Stimulated activated CD8-positive, alpha-beta memory T cell treated with anti-CD3 and anti-CD28 coated beads, Interleukin-7, amount 100 ng/mL, for 48 hours (primary cell): ENCODE measurements around the gene ZMYM3.
A peak's percentile ranks its signal among the peaks of the same experiment; 100 is the strongest.

Experiments used
- DNase-seq, 2 donors: peaks; one replicate each; pipeline ENCODE4 v3.0.0-alpha.2; 2020; ENCODE audit warnings: low read depth in 1 of 2; ENCODE audit errors: extremely low read depth in 1 of 2

Gene ZMYM3

GRCh38 chrX:71253253-71254091 is 468 bp downstream of the ZMYM3 start:
- peak; percentile 4 to 15 for DNase-seq

- no peak for DNase-seq
Observed at GRCh38 chrX:71252221-71252620, 1.7 kb downstream of the ZMYM3 start.

GRCh38 chrX:71251466-71251973 is 2.4 kb downstream of the ZMYM3 start:
- peak in 1 of 2 donors; percentile 34 for DNase-seq

- no peak for DNase-seq
Observed at GRCh38 chrX:71250841-71251240, 3.1 kb downstream of the ZMYM3 start.

- no peak for DNase-seq
Observed at GRCh38 chrX:71245159-71245558, 8.8 kb downstream of the ZMYM3 start.

DNA sequence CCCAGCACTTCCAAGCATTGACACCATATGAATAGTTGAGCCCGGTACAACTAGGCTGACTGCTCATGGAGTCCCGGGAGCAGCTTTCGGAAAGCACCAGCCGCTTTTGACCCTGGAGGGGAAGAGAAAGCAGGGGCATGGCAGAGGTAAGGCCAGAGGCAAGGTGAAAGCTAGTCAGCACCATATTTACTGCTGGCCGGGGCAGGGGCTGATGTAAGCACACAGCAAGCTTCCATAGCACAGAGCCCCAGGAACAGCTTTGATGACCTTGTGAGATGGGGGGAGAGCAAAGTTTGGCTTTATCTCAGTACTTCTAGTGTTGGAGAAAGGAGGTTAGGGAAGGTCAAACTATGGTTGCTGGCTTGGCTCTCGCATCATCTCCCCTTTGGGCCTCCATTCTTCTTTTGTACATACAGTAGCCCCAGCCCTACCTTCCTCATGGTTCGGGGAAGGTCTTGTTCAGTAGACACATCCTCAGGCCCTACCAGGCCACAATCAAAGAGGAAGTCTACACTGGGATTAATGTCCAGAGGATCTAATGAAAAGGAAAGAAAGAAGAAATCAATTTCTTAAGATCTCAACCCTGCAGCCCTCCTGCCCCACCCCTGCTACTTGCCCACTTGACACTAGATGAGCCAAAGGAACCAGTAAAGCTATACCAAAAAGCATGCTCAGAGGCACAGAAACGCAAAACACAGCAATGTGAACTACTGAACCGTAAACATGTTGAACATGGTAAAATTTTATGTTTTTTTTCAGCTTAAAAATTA is 9.4 kb downstream of the ZMYM3 start:
- no peak for DNase-seq

- DNase-seq, result no peak
Observed at GRCh38 chrX:71241301-71241700, 12.6 kb downstream of the ZMYM3 start.

DNA sequence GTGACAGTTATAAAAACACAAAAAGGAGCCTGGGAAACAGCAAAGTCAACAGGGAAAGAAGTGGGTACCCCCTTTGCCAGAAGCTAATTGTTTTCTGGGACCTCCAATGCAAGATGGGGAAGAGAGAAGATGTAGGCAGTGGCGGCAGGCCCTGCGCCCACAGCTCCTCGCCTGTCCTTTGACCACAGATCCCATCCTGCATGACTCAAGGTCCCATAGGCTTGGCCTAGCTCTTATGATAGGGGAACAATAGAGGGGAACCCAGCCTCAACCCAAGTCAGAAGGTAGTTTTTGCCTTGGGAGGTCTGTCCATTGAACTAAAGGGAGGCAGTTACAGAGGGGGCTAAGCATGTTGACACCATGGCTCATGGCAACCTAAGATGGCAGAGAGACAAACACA is 14.2 kb downstream of the ZMYM3 start:
- no peak for DNase-seq

GRCh38 chrX:71236836-71237235 is 17.1 kb downstream of the ZMYM3 start:
- DNase-seq, result no peak

DNA sequence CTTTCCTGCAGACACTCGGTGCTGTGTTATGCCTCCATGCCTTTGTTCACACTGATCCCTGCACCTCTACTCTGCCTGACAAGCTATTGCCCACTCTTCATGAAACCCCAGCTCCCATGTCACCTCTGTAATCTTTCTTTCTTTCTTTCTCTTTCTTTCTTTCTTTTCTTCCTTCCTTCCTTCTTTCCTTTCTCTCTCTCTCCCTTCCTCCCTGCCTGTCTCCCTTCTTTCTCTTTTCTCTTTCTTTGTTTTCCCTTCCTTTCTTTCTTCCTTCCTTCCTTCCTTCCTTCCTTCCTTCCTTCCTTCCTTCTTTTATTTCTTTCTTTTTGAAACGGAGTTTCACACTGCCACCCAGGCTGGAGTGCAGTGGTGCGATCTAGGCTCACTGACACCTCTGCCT is 18.5 kb downstream of the ZMYM3 start:
- DNase-seq, result no peak

DNA sequence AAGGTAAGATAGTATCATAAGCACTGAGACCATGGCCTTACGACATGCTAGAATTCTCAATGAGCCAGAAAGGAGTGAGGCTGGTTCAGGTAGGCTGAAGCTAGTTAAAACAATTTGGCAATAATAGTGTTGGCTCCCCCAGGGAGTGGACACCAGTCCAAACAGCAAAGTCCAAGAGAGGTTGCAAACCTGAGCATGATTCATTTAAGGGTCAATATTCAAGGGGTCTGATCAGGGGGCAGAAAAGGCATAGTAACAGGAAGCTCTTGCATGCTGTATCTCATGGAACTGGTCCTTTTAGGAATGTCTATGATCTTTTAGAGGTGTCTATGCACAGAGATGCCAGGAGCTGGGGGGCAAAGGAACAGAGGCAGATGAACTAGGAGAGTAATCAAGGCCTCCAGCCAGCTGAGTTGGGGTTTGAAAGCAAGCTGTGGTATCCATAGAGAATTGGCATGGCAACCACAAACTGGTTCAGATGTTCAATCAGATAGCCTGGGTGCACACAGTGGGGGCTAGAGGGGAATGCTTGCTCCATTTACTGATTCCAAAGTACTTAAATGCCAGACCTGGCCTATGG is 25.8 kb downstream of the ZMYM3 start:
- DNase-seq, result no peak

- no peak for DNase-seq
Observed at GRCh38 chrX:71227370-71228062, 26.4 kb downstream of the ZMYM3 start.

GRCh38 chrX:71225676-71226075 is 28.3 kb downstream of the ZMYM3 start:
- no peak for DNase-seq

DNA sequence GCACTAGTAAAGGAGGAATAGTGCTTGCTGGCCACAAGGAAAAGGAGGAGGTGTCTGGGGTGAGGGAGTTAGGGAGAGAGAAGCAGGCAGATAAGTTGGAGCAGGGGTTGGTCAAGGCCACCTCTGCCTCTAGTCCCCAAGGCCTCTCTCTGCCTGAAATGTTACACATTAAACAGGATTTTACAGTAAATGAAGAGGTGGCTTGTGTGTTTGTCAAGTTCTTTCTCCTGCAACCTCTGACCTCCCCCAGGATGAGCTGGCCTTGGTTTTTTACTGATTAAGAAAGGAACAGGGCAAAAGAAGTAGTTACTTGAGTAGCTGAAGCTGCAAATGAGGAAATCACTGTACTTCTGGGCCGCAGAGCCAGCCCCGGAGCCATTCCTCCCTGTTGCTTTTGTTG is 28.9 kb downstream of the ZMYM3 start:
- no peak for DNase-seq

DNA sequence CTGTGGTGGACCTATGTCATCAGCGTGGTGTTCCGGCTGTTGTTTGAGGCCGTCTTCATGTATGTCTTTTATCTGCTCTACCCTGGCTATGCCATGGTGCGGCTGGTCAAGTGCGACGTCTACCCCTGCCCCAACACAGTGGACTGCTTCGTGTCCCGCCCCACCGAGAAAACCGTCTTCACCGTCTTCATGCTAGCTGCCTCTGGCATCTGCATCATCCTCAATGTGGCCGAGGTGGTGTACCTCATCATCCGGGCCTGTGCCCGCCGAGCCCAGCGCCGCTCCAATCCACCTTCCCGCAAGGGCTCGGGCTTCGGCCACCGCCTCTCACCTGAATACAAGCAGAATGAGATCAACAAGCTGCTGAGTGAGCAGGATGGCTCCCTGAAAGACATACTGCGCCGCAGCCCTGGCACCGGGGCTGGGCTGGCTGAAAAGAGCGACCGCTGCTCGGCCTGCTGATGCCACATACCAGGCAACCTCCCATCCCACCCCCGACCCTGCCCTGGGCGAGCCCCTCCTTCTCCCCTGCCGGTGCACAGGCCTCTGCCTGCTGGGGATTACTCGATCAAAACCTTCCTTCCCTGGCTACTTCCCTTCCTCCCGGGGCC is 29.7 kb downstream of the ZMYM3 start:
- no peak for DNase-seq

DNA sequence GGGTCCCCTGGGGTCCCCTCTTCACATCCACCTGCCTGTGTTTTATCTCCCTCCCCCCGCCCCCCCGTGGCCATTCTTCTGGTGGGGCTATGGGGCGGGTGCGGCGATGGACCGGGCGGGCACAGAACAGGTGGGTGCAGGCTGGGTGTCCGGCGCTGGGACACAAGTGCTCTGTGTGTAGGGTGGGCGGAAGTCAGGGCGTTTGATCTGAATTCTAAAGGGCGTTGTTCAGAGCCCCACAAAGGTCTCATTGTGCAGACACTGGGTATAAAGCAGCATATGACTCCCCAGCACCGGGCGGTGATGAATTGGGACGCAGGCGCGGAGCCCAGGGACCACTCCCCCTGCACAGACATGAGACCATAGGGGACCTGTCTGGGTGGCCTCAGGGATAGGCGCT is 31.0 kb downstream of the ZMYM3 start, which contains the start of gene GJB1:
Gene GJB1, plus strand, starts transcription at position 296 of the 400 bp plus-strand sequence. CDS start 484 bp downstream, outside the sequence.
- DNase-seq, result no peak

DNA sequence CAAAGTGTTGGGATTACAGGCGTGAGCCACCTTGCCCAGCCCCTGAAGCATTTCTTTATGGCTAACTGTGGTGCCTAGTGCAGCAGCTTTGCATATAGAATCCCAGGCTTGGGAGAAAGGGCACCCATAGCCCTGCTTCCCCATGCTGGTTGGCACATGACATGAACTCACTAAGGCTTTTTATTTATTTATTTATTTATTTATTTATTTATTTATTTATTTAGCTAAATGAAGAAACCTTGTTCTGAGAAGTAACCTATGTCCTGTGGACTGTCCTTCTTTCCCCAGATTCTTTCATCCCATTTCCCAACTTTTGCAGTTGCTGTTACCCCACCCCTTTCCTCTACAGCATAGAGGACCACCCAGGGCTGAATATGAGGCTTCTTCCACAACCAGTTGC is 32.8 kb downstream of the ZMYM3 start:
- no peak for DNase-seq

- DNase-seq, result no peak
Observed at GRCh38 chrX:71217298-71217697, 36.6 kb downstream of the ZMYM3 start.

- no peak for DNase-seq
Observed at GRCh38 chrX:71216485-71216884, 37.5 kb downstream of the ZMYM3 start.

GRCh38 chrX:71215338-71215912 is 38.5 kb downstream of the ZMYM3 start:
- no peak for DNase-seq
